ENCODE data around the gene SLC2A3.
A peak's percentile ranks its signal among the peaks of the same experiment; 100 is the strongest.
"Not testable (repeated sequence)": the region's sequence is repeated elsewhere in the genome, so short reads cannot be mapped to it uniquely, and the experiment has no call there.

SLC2A3 gene

DNA sequence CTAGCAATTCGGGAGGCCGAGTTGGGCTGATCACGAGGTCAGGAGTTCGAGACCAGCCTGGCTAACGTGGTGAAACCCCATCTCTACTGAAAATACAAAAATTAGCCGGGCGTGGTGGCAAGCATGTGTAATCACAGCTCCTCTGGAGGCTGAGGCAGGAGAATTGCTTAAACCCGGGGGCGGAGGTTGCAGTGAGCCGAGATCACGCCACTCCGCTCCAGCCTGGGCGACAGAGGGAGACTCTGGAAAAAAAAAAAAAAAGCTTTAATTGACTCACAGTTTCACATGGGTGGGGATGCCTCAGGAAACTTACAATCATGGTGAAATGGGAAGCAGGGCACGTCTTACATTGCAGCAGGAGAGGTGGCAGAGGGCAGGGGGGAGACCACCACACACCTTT lies 30.6 kb upstream of the SLC2A3 start:
- H3K9me3 ChIP-seq (ENCODE audit: insufficient read depth, low read depth, low read length) = no peaks in the 10 kb centered on the region
- H4K20me1 ChIP-seq (ENCODE audit: insufficient read depth, low read length, poor library complexity, severe bottlenecking) = no peaks in the 10 kb centered on the region
- H3F3A ChIP-seq (ENCODE audit: low read depth) = no peaks in the 10 kb centered on the region
- peaks cover 46% of the 10 kb centered on the region for H3K79me2 ChIP-seq (ENCODE audit: insufficient read depth, low read length)
- H3K4me1 ChIP-seq (ENCODE audit: insufficient read depth, low read length, poor library complexity, severe bottlenecking) = peaks cover 29% of the 10 kb centered on the region
- TF ChIP-seq, protein P1, sequence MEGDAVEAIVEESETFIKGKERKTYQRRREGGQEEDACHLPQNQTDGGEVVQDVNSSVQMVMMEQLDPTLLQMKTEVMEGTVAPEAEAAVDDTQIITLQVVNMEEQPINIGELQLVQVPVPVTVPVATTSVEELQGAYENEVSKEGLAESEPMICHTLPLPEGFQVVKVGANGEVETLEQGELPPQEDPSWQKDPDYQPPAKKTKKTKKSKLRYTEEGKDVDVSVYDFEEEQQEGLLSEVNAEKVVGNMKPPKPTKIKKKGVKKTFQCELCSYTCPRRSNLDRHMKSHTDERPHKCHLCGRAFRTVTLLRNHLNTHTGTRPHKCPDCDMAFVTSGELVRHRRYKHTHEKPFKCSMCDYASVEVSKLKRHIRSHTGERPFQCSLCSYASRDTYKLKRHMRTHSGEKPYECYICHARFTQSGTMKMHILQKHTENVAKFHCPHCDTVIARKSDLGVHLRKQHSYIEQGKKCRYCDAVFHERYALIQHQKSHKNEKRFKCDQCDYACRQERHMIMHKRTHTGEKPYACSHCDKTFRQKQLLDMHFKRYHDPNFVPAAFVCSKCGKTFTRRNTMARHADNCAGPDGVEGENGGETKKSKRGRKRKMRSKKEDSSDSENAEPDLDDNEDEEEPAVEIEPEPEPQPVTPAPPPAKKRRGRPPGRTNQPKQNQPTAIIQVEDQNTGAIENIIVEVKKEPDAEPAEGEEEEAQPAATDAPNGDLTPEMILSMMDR (conservative IDR thresholded peaks at IDR 0.05; ENCODE audit: low read length) = no peak
- H2AFZ ChIP-seq (ENCODE audit: low read length) = no peak overlapping the region
- no peak overlapping the region for H3K4me3 ChIP-seq (ENCODE audit: low read length, poor library complexity, severe bottlenecking)
- no peak overlapping the region for H3K4me2 ChIP-seq (ENCODE audit: low read depth, low read length, poor library complexity, severe bottlenecking)
- no peak overlapping the region for H3K9ac ChIP-seq (ENCODE audit: low read depth, low read length, poor library complexity, severe bottlenecking)
- no peaks in the 10 kb centered on the region for H3K9me2 ChIP-seq (replicated peaks; ENCODE audit: low read depth, low read length)
- H3K36me3 ChIP-seq (ENCODE audit: insufficient read depth, low read length) = no peaks in the 10 kb centered on the region
- no peaks in the 10 kb centered on the region for H3K27me3 ChIP-seq (ENCODE audit: insufficient read depth, low read length, poor library complexity, severe bottlenecking)

- H4K20me1 ChIP-seq (ENCODE audit: insufficient read depth, low read length, poor library complexity, severe bottlenecking); H3K4me3 ChIP-seq (ENCODE audit: low read length, poor library complexity, severe bottlenecking); H3K9ac ChIP-seq (ENCODE audit: low read depth, low read length, poor library complexity, severe bottlenecking); H3K27me3 ChIP-seq (ENCODE audit: insufficient read depth, low read length, poor library complexity, severe bottlenecking); H3K4me2 ChIP-seq (ENCODE audit: low read depth, low read length, poor library complexity, severe bottlenecking); H2AFZ ChIP-seq (ENCODE audit: low read length); H3K36me3 ChIP-seq (ENCODE audit: insufficient read depth, low read length); H3F3A ChIP-seq (ENCODE audit: low read depth); H3K9me2 ChIP-seq (replicated peaks; ENCODE audit: low read depth, low read length); H3K9me3 ChIP-seq (ENCODE audit: insufficient read depth, low read depth, low read length): not testable (repeated sequence)
- Histone ChIP-seq H3K79me2 (ENCODE audit: insufficient read depth, low read length) (peaks cover 47% of the 10 kb centered on the region; the same call in 1 of the 2 replicates), H3K4me1 (ENCODE audit: insufficient read depth, low read length, poor library complexity, severe bottlenecking) (peaks cover 30% of the 10 kb centered on the region)
Observed at GRCh38 chr12:7964669-7965068, 28.7 kb upstream of the SLC2A3 start.

DNA sequence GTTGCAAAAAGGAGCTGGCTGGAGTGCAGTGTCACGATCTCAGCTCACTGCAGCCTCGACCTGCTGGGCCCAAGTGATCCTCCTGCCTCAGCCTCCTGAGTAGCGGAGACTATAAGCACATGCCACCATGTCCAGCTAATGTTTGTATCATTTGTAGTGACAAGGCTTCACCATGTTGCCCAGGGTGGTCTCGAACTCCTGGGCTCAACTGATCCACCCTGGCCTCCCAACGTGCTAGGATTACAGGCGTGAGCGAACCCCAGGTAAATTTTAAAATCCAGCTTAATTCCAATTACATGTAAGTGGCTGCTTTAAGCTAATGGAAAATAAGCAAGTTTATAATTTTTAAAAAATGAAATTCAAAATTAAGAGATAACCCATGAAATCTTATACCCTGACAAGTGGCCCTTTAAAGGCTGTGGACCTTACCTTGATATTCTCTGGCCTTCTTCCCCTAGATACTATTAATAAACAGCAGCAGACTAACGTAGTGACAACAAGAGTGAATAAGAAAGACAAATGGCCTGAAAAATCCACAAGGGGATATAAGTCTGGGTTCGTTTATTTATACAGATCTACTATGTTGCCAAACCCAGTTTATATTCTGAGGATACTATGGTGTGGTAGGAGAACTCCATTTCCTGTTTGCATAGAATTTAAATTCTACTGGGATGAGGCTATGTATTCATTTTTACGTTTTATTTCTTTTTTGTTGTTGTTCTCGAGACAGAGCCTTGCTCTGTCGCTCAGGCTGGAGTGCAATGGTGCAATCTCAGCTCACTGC lies 25.6 kb upstream of the SLC2A3 start:
- no peaks in the 10 kb centered on the region for H3K9me3 ChIP-seq (ENCODE audit: insufficient read depth, low read depth, low read length)
- peak overlapping the region; percentile 75 for H3K9ac ChIP-seq (ENCODE audit: low read depth, low read length, poor library complexity, severe bottlenecking)
- H2AFZ ChIP-seq (ENCODE audit: low read length) = no peak overlapping the region
- H3K4me1 ChIP-seq (ENCODE audit: insufficient read depth, low read length, poor library complexity, severe bottlenecking) = peaks cover 42% of the 10 kb centered on the region
- H3F3A ChIP-seq (ENCODE audit: low read depth) = no peaks in the 10 kb centered on the region
- H4K20me1 ChIP-seq (ENCODE audit: insufficient read depth, low read length, poor library complexity, severe bottlenecking) = no peaks in the 10 kb centered on the region
- peaks cover 19% of the 10 kb centered on the region; the same call in 1 of the 2 replicates for H3K79me2 ChIP-seq (ENCODE audit: insufficient read depth, low read length)
- no peaks in the 10 kb centered on the region for H3K27me3 ChIP-seq (ENCODE audit: insufficient read depth, low read length, poor library complexity, severe bottlenecking)
- H3K4me2 ChIP-seq (ENCODE audit: low read depth, low read length, poor library complexity, severe bottlenecking) = peak overlapping the region; percentile 77
- no peaks in the 10 kb centered on the region for H3K9me2 ChIP-seq (replicated peaks; ENCODE audit: low read depth, low read length)
- H3K36me3 ChIP-seq (ENCODE audit: insufficient read depth, low read length) = no peaks in the 10 kb centered on the region
- peak overlapping the region; percentile 95 for H3K4me3 ChIP-seq (ENCODE audit: low read length, poor library complexity, severe bottlenecking)
- TF ChIP-seq EZH2phosphoT487 (IDR thresholded peaks at IDR 0.05; ENCODE audit: borderline replicate concordance) = no peak
- TF ChIP-seq, protein P1 (conservative IDR thresholded peaks at IDR 0.05; ENCODE audit: low read length) = no peak

DNA sequence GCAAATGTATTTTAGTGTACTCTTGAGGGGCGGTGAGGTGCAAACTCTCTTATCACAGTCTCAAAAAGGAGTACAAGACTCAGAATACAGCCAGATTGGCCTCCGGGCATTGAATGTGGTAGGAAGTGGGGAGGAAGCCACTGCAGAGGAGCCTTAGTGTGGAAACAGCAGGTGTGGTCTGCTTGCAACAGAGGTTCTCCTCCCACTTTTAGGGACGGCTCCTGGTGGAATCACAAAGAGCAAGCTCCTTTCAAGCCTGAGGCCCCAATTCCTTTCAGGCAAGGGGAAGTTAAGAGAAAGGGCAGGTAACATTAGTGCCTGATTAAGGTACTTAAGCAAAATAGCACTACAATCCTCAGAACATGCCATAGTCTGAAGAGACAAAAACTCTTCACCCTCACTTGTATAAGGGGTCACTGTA lies 23.7 kb upstream of the SLC2A3 start:
- H3K27me3 ChIP-seq (ENCODE audit: insufficient read depth, low read length, poor library complexity, severe bottlenecking) = no peaks in the 10 kb centered on the region
- no peaks in the 10 kb centered on the region for H4K20me1 ChIP-seq (ENCODE audit: insufficient read depth, low read length, poor library complexity, severe bottlenecking)
- peak overlapping the region; percentile 77 for H3K4me2 ChIP-seq (ENCODE audit: low read depth, low read length, poor library complexity, severe bottlenecking)
- peaks cover 42% of the 10 kb centered on the region for H3K4me1 ChIP-seq (ENCODE audit: insufficient read depth, low read length, poor library complexity, severe bottlenecking)
- peak overlapping the region; percentile 63 for H2AFZ ChIP-seq (ENCODE audit: low read length)
- no peaks in the 10 kb centered on the region for H3K9me2 ChIP-seq (replicated peaks; ENCODE audit: low read depth, low read length)
- H3K4me3 ChIP-seq (ENCODE audit: low read length, poor library complexity, severe bottlenecking) = peak overlapping the region; percentile 95
- no peaks in the 10 kb centered on the region for H3K9me3 ChIP-seq (ENCODE audit: insufficient read depth, low read depth, low read length)
- H3K79me2 ChIP-seq (ENCODE audit: insufficient read depth, low read length) = peaks cover 13% of the 10 kb centered on the region; the same call in 1 of the 2 replicates
- peak overlapping the region; percentile 75 for H3K9ac ChIP-seq (ENCODE audit: low read depth, low read length, poor library complexity, severe bottlenecking)
- TF ChIP-seq, protein P1 (conservative IDR thresholded peaks at IDR 0.05; ENCODE audit: low read length) = no peak
- TF ChIP-seq EZH2phosphoT487 (IDR thresholded peaks at IDR 0.05; ENCODE audit: borderline replicate concordance) = no peak
- no peaks in the 10 kb centered on the region for H3K36me3 ChIP-seq (ENCODE audit: insufficient read depth, low read length)
- H3F3A ChIP-seq (ENCODE audit: low read depth) = no peaks in the 10 kb centered on the region

Measured in Loucy (cell line).